ENCODE data around the gene GIPC3. TPM values are rescaled to one million over a fixed set of nuclear protein-coding genes. Genes with fewer than 3 reads are reported as not detected.

GIPC3 gene
- total RNA-seq, 2 donors from 2014 or later = 0.78 to 0.99 TPM

DNA sequence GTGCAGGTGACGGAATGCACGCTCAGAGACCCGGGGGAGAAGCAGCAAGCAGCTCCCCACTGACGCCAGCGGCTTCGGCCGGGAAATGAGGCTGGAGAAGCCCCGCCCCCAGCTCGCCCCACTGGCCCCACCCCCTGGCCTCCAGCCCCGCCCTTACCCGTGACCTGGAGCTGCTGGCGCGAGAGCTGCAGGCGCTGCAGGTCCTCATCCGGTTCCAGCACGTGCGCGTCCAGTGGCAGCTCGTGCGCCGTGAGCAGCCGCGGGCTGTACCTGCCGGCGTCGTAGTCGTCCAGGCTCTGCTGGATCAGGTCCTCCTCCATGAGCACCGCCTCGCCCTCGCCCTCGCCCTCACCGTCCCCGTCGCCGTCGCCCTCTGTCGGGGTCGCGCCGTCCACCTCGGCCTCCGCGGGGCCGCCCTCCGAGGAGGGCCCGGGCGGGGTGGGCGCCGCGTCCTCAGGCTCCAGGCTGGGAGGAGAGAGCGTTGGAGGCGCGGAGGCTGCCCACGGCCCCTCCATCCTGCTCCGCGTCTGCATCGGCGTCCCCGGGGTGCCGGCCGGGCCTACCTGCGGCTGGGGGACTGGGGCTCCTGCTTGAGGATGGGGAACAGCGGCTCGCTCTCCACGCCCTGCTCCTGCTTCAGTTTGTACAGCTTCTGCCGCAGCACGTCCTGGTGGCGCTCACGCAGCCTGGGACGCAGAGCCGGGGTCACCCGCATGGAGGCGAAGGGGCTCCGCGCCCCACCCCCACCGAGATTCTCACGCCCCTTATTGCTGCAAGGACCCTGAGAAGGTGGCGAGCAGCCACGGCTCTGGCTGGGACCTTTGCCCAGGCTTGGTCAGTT, 27.8 kb downstream of the GIPC3 start:
- Histone ChIP-seq H3K9me3 (no peaks in the 10 kb centered on the region), H3K36me3 (replicated peaks in 1 of 2; ENCODE audit: insufficient read depth in 1 of 2, low read depth in 2 of 2) (peaks cover 2 to 5% of the 10 kb centered on the region in 2 donors), H3K4me1 (no peaks in the 10 kb centered on the region), H3K27ac (no peak overlapping the region), H3K4me3 (no peak overlapping the region), H3K27me3 (no peaks in the 10 kb centered on the region)
- intact Hi-C loops (cut with DNase I) = loop anchor here (10.0 kb wide), 1 partner anchor 318 kb away; no protein-coding TSS in a partner anchor
- 90 to 91% methylated on average over 32 to 53 of the region's 79 CpGs for WGBS, 2 donors
- TF ChIP-seq POLR2A (IDR thresholded peaks at IDR 0.05) = no peak
- TF ChIP-seq, protein P1, sequence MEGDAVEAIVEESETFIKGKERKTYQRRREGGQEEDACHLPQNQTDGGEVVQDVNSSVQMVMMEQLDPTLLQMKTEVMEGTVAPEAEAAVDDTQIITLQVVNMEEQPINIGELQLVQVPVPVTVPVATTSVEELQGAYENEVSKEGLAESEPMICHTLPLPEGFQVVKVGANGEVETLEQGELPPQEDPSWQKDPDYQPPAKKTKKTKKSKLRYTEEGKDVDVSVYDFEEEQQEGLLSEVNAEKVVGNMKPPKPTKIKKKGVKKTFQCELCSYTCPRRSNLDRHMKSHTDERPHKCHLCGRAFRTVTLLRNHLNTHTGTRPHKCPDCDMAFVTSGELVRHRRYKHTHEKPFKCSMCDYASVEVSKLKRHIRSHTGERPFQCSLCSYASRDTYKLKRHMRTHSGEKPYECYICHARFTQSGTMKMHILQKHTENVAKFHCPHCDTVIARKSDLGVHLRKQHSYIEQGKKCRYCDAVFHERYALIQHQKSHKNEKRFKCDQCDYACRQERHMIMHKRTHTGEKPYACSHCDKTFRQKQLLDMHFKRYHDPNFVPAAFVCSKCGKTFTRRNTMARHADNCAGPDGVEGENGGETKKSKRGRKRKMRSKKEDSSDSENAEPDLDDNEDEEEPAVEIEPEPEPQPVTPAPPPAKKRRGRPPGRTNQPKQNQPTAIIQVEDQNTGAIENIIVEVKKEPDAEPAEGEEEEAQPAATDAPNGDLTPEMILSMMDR (IDR thresholded peaks at IDR 0.05) = no peak
- no peak for DNase-seq
- no peak for ATAC-seq

DNA sequence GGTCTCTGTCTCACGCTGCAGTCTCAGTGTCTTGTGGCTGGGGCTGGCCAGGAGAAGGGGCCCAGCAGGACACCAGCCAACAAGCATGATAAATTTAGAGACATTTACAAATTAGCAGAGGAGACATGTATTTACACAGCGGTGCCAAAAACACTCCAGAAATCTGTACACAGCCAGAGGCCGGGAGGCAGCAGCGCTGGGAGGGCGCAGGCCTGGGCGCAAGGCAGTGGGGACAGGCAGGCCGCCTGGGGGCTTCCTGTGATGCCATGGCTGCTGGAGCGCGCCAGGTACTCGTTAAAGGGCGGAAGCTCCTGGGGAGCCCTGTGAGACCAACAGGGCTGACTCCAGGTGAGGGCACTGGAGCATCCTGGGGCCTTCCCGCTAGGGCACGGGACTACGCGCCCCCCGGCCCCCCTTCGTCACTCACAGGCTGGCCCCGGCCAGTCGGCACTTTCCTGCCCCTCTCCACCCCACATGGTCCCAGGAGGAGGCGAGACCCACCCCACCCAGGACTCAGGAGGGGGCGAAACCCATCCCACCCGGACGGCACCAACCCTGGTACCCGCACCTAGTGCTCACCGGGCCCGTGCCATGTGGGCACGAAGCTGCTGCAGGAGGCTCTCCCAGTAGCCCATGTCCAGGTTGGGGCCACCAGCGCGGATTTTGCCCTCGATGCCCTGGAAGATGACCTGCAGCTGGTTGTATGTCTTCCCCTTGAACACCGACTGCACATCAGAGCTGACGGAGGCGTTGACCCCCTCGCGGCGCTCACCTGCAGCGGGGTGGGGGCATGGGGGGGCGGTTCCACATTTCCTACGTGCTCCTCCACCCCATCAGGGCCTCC, 28.8 kb downstream of the GIPC3 start:
- ATAC-seq (no peak), DNase-seq (no peak)
- intact Hi-C loops (cut with DNase I) = loop anchor here (10.0 kb wide), 1 partner anchor 319 kb away; no protein-coding TSS in a partner anchor
- Histone ChIP-seq H3K27me3 (no peaks in the 10 kb centered on the region), H3K9me3 (no peaks in the 10 kb centered on the region), H3K4me3 (no peak overlapping the region), H3K27ac (no peak overlapping the region), H3K36me3 (replicated peaks in 1 of 2; ENCODE audit: insufficient read depth in 1 of 2, low read depth in 2 of 2) (peaks cover 2 to 5% of the 10 kb centered on the region in 2 donors), H3K4me1 (no peaks in the 10 kb centered on the region)
- TF ChIP-seq POLR2A (IDR thresholded peaks at IDR 0.05) = no peak
- TF ChIP-seq, protein P1 (IDR thresholded peaks at IDR 0.05) = no peak
- 89 to 94% methylated on average over 3 to 29 of the region's 39 CpGs for WGBS, 2 donors

DNA sequence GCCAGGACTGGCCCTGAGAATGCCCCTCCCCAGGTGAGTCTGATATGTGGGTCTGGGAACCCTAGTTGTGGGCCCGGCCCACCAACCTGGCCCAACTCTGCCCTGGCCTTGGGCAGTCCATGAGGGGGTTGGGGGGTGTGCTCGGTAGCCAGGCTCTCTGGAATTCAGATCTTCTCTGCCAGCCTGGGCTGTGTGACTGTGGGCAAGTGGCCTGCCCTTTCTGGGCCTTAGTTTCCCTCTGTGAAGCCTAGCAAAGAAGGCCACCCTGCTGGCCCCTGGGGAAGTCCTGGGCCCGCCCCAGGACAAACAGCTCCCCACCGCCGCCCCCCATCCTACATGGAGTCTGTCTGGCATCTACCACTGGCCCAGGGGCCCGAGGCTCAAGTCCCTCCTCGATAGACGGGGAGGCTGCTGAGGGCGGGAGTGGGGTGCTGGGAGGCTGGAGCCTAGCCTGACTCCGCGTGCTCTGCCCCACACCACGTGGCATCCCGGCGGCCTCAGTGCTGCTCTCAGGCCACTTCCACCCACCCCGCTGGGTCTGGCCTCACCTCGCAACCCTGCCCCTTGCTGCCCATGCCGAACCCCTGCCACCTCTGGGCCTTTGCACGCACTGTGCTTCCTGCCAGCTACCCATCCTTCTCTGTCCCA, 29.7 kb downstream of the GIPC3 start:
- Histone ChIP-seq H3K27me3 (no peaks in the 10 kb centered on the region), H3K36me3 (replicated peaks in 1 of 2; ENCODE audit: insufficient read depth in 1 of 2, low read depth in 2 of 2) (peaks cover 2 to 5% of the 10 kb centered on the region in 2 donors), H3K9me3 (no peaks in the 10 kb centered on the region), H3K27ac (no peak overlapping the region), H3K4me1 (no peaks in the 10 kb centered on the region), H3K4me3 (no peak overlapping the region)
- intact Hi-C loops (cut with DNase I) = loop anchor here (10.0 kb wide), 1 partner anchor 320 kb away; no protein-coding TSS in a partner anchor
- DNase-seq (no peak), ATAC-seq (no peak)
- no peak for TF ChIP-seq POLR2A (IDR thresholded peaks at IDR 0.05)
- 92 to 100% methylated on average over 4 to 15 of the region's 18 CpGs for WGBS, 2 donors

DNA sequence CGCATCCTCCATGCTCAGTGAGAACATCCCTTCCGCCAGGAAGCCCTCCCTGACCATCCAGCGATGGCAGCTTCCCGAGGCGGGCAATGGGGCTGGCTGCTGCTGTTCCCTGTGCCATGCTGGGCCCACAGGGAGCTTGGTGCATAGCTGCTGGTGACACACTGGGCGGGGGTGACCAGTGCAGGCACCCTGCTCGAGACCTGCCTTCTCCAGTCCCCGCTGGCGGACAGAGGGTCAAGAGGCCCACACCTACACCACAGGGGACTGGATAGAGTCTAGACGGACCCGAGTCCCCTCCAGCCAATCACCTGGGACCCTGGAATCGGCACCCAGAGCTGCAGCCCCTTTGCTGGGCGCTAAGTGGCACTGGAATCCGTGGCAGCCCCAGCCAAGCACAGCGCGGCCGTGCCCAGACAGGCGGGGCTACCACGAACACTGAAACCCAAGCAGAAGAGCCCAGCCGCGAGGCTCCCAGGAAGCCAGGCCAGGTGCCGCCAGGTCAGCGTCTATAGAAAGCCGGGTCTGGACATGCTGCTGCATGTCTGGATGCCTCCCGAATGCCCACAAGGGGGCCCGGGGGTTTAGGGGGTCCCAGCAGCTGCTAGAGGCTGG, 30.4 kb downstream of the GIPC3 start:
- no peak for TF ChIP-seq POLR2A (IDR thresholded peaks at IDR 0.05)
- TF ChIP-seq, protein P1 (IDR thresholded peaks at IDR 0.05) = no peak
- ATAC-seq = no peak
- H3K36me3 ChIP-seq (replicated peaks in 1 of 2; ENCODE audit: insufficient read depth in 1 of 2, low read depth in 2 of 2) = peaks cover 2 to 5% of the 10 kb centered on the region in 2 donors
- intact Hi-C loops (cut with DNase I) = loop anchor here (10.0 kb wide), 1 partner anchor 321 kb away; no protein-coding TSS in a partner anchor
- H3K27me3 ChIP-seq = no peaks in the 10 kb centered on the region
- 90 to 95% methylated on average over 9 to 24 of the region's 26 CpGs for WGBS, 2 donors
- H3K4me1 ChIP-seq = no peaks in the 10 kb centered on the region
- no peak overlapping the region for H3K27ac ChIP-seq
- DNase-seq = no peak
- H3K9me3 ChIP-seq = no peaks in the 10 kb centered on the region
- H3K4me3 ChIP-seq = no peak overlapping the region

All from body of pancreas (tissue), 4 donors.